BLaER1 (cell line): Measurements from ENCODE around the gene RAB43.

Experiments used
- H3K27ac ChIP-seq: shearing (Covaris generic); formaldehyde crosslinking; 2 replicates; pipeline ENCODE4 v1.8.1; 2022
- H3K27me3 ChIP-seq: shearing (Covaris generic); formaldehyde crosslinking; 2 replicates; pipeline ENCODE4 v1.8.1; 2022
- H3K36me3 ChIP-seq: shearing (Covaris generic); formaldehyde crosslinking; 2 replicates; pipeline ENCODE4 v1.8.1; 2022
- H3K4me1 ChIP-seq: shearing (Covaris generic); formaldehyde crosslinking; 2 replicates; pipeline ENCODE4 v1.8.1; 2022
- H3K4me2 ChIP-seq: shearing (Covaris generic); formaldehyde crosslinking; 2 replicates; pipeline ENCODE4 v1.8.1; 2022
- H3K4me3 ChIP-seq: shearing (Covaris generic); formaldehyde crosslinking; 2 replicates; pipeline ENCODE4 v1.8.1; 2022
- H3K9ac ChIP-seq: shearing (Covaris generic); formaldehyde crosslinking; 2 replicates; pipeline ENCODE4 v1.8.1; 2022
- H3K9me3 ChIP-seq: shearing (Covaris generic); formaldehyde crosslinking; 2 replicates; pipeline ENCODE4 v1.8.1; 2022
- H4K20me1 ChIP-seq: shearing (Covaris generic); formaldehyde crosslinking; 2 replicates; pipeline ENCODE4 v1.8.1; 2022
- Cebpa-rat ChIP-seq: shearing (Covaris generic); IDR thresholded peaks from 2 replicates; pipeline ENCODE4 v1.8.1; 2022

RAB43 gene

DNA sequence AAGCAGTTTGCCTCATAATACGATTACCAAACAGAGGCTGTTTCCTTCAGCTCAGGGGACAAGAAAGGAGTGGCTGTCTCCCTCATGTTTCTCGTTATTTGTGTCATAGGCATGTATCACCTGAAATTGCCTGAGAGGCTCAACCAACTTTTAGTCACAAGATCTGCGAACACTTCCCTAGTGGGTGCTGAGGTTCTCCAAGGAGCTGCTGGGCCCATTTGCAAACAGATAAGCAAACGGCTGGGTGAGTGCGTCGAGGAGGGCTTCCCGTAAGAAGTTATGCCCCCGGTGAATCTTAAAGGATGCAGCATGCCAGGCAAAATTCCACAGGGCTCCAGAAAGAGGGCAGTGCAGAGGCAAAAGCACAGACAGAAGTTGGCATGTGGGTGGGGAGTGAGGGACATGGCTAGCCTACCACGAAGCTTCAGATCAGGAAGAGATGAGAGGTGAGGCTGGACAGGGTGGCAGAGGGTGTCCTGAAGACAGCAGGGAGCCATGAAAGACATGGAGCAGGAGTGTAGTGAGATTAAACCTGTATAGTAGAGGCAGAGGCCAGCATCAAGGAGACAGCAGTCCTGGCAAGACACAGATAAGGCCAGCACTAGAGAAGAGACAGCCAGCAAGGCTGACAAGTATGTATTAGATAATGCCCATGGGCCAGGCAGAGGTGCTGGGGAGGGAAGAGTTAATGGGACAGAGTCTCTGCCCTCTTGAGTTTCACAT lies 65.0 kb downstream of the RAB43 start:
- H3K9ac ChIP-seq = peak overlapping the region; percentile 31; the same call in 1 of the 2 replicates
- H3K4me2 ChIP-seq = peak overlapping the region; percentile 38
- no peaks in the 10 kb centered on the region for H3K36me3 ChIP-seq
- no peaks in the 10 kb centered on the region for H4K20me1 ChIP-seq
- no peaks in the 10 kb centered on the region for H3K9me3 ChIP-seq
- H3K4me1 ChIP-seq = peaks cover 88% of the 10 kb centered on the region
- no peak overlapping the region for H3K4me3 ChIP-seq
- H3K27me3 ChIP-seq = no peaks in the 10 kb centered on the region
- TF ChIP-seq Cebpa-rat = no peak
- peak overlapping the region; percentile 30; the same call in 1 of the 2 replicates for H3K27ac ChIP-seq

DNA sequence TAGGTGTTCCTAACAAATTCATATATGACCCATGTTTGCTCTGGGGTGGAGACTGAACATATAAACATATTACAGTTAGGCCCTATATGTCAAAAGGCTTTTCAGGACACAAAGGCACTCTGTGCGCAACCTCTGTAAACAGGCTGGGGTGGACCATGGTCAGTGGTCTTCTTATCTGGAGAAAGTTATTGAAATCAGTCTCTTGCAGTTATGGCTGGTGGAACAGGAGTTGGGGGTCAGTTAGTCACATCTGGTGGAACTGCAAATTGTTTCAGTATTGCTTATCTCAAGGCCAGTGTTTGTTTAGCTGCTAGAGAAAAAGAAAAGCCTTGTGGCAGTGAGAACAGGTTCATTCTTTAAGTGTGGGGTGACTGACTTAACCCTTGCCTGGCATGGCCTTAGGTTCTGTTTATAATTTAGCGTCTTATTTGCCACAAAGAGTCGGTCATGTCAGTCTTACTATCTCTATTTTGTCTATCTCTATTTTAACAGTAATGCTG lies 66.9 kb downstream of the RAB43 start:
- H3K9me3 ChIP-seq = no peaks in the 10 kb centered on the region
- H3K9ac ChIP-seq = no peak overlapping the region; the same call in 1 of the 2 replicates
- H4K20me1 ChIP-seq = no peaks in the 10 kb centered on the region
- no peak overlapping the region; the same call in 1 of the 2 replicates for H3K27ac ChIP-seq
- H3K36me3 ChIP-seq = no peaks in the 10 kb centered on the region
- H3K4me3 ChIP-seq = no peak overlapping the region
- peaks cover 76% of the 10 kb centered on the region for H3K4me1 ChIP-seq
- TF ChIP-seq Cebpa-rat = no peak
- H3K27me3 ChIP-seq = no peaks in the 10 kb centered on the region
- H3K4me2 ChIP-seq = no peak overlapping the region

DNA sequence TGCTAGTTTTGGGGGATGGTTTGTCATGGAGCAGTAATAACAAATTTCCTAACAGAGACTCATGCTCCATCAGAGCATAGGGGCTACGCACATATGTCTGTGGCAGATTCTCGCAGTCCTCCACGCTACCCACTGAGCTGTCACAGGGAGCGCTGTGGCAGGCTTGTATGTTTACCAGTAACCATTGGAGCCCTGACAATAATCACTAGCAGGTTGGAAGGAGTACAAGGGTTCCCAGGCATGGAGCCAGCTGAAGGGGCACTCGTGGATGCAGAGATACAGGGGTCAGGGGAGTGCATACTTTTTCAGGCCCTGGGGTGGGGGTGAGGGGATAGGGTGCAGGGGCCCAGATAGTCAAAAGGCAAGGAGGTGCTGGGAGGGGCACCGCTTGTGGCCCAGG lies 68.9 kb downstream of the RAB43 start:
- Histone ChIP-seq H3K4me1 (peaks cover 57% of the 10 kb centered on the region), H3K4me3 (no peak overlapping the region), H3K9ac (no peak overlapping the region), H3K4me2 (no peak overlapping the region), H4K20me1 (no peaks in the 10 kb centered on the region), H3K9me3 (peaks cover 13% of the 10 kb centered on the region), H3K27me3 (no peaks in the 10 kb centered on the region), H3K27ac (no peak overlapping the region), H3K36me3 (no peaks in the 10 kb centered on the region)
- no peak for TF ChIP-seq Cebpa-rat

DNA sequence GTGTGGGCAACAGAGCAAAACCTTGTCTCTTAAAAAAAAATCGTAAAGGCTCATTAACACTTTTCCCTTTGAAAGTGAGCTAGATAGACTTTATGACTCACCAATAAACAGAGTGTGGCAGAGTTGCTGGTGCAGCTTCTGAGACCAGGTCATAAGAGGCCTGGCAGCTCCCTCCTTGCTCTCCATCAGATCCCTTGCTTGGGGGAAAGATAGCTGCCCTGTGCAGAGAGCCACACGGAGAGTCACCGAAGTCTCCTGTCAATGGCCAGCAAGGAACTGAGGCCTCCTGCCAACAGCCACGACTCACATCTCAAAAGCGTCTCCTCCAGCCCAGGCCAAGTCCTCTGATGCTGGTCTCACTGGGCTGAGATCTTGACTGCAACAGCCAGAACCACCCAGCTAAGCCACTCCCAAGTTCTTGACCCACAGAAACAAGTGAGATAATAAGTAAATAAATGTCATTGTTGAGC lies 69.7 kb downstream of the RAB43 start:
- Histone ChIP-seq H3K4me1 (peaks cover 51% of the 10 kb centered on the region), H4K20me1 (no peaks in the 10 kb centered on the region), H3K27ac (no peak overlapping the region; the same call in 1 of the 2 replicates)

DNA sequence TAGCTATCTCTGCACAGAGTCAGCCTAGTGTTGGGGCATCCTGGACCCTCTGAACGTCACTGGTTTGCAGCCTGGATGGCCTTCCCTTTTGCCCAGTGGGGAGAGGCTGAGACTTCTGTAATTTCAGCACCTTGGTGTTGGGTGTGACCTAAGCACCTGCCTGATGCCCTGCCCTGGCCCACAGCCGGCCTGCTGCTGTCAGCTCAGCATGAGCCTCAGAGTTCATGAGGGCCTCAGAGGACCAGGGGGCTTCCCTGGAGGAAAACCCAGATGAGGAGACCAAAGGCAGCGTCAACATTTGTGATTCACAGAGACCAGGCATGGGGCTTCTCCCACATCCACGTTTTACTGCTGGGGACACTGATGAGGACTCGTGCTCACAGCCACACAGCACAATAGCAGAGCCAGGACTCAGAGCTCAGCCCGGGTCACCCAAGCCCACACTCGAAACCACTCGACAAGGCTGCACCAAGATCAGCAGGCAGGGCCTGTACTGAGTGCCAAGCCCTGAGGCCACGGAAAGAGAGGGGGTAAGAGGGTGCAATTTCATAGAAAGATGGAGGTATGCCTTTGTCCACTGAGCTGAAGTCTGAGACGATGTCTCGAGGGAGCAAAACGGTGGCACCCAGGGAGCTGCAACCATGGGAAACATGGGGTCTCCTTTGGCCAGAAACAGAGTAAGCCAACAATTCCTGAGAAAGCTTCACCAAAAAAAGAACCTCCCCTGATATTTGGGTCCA lies 70.9 kb downstream of the RAB43 start:
- Histone ChIP-seq H3K36me3 (no peaks in the 10 kb centered on the region; the same call in 1 of the 2 replicates), H3K27ac (no peak overlapping the region), H3K9ac (no peak overlapping the region), H3K9me3 (peaks cover 30% of the 10 kb centered on the region), H3K4me2 (no peak overlapping the region), H3K27me3 (peaks cover 15% of the 10 kb centered on the region), H3K4me1 (peaks cover 46% of the 10 kb centered on the region), H3K4me3 (no peak overlapping the region), H4K20me1 (no peaks in the 10 kb centered on the region)
- TF ChIP-seq Cebpa-rat = no peak

More for the DNA sequence above, 69.7 kb downstream of the RAB43 start:
- Histone ChIP-seq H3K27me3 (peaks cover 3% of the 10 kb centered on the region; the same call in 1 of the 2 replicates), H3K36me3 (no peaks in the 10 kb centered on the region), H3K9ac (no peak overlapping the region), H3K4me2 (peak overlapping the region; percentile 13; the same call in 1 of the 2 replicates), H3K4me3 (no peak overlapping the region), H3K9me3 (peaks cover 19% of the 10 kb centered on the region)
- no peak for TF ChIP-seq Cebpa-rat

DNA sequence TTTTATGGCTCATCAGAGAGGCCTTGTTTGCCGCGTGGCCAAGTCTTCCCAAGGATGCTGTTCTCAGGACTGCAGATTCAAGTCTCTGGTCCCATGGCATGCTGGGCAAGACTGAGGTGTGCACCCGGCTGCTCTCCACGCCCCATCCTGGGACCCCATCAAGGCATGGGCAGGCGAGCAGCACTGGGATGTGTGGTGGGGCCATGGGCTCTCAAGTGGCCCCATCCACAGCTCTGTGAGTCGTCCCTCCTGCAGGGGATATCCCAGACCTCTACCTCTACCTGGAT lies 74.1 kb downstream of the RAB43 start:
- H3K27me3 ChIP-seq = peaks cover 31% of the 10 kb centered on the region
- TF ChIP-seq Cebpa-rat = no peak
- no peaks in the 10 kb centered on the region; the same call in 1 of the 2 replicates for H3K36me3 ChIP-seq
- peaks cover 48% of the 10 kb centered on the region for H3K9me3 ChIP-seq
- H3K27ac ChIP-seq = no peak overlapping the region
- no peak overlapping the region for H3K4me3 ChIP-seq
- no peak overlapping the region for H3K9ac ChIP-seq
- peaks cover 22% of the 10 kb centered on the region for H3K4me1 ChIP-seq
- no peak overlapping the region for H3K4me2 ChIP-seq
- H4K20me1 ChIP-seq = no peaks in the 10 kb centered on the region

DNA sequence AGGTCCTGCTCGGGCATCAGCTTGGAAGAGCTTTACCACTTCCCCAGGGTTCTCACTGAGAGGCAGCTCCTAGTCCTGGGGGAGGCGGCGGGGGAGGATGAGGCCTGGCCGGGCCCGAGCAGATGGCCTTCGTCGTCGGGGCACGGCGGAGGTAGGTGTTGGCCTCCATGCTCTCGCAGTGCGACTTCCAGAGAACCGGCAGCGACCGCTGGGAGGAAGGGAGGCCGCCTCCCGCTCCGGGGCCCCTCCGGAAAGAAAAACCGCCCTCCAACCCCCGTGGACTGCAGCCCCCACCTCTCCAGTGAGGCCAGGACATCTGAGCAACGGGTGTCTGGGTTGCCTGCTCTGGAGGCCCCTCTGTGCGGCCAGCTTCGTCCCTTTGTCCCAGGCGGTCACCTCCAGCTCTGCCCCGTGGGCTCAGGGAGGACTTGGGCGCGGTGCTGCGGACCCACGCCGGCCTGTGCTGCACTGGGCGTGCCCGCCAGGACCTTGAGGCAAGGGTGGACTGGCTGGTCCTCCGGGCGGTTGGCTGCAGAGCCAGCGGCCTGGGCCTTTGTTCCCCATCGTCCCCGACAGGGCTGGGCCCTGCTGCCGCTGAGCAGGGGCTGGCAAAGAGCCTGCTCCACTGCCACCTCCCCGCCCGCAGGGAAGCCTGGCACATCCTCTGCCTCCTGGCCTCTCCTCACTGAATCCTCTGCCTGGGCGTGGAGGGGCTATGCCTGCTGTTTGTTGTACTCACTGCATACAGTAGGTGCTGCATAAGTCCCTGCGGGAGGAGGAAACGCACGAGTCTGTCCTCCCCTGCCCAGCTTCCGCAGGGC lies 74.7 kb downstream of the RAB43 start:
- Histone ChIP-seq H3K9ac (no peak overlapping the region), H4K20me1 (no peaks in the 10 kb centered on the region), H3K27me3 (peaks cover 31% of the 10 kb centered on the region), H3K4me1 (peaks cover 18% of the 10 kb centered on the region), H3K36me3 (no peaks in the 10 kb centered on the region; the same call in 1 of the 2 replicates), H3K4me2 (no peak overlapping the region), H3K27ac (no peak overlapping the region), H3K4me3 (no peak overlapping the region), H3K9me3 (peaks cover 51% of the 10 kb centered on the region)
- no peak for TF ChIP-seq Cebpa-rat

DNA sequence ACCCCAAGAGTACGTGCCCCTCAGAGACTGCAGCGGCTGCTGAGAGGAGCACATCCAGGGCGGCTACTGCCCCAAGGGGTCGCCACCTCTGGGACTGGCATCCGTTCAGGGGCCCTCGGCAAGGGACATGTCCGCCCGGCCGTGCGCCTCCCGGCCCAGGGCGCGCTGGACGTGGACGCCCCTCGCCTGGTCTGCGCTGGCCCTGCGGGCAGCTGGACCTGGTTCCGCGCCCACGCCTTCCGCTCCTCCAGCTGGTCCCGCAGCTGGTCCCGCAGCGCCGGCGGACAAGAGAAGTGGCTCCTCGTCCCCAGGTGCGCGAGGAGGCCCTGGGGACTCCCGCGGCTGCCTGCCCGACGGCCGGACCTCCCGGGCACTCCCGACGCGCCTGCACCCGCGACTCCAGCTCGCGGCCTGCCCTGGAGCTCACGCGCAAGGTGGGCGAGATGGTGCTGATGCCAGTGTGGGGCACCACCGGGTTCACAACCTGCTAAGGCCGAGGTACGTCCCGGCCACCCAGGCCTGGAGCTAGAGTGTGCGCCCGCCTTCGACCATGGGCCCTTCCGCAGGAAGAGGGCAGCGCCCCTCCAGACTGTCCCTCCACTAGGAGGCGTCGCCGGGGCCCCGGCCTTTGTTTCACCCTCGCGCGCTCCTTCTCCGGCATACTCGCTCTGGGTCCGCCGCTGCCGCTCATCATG lies 75.4 kb downstream of the RAB43 start:
- no peaks in the 10 kb centered on the region; the same call in 1 of the 2 replicates for H3K36me3 ChIP-seq
- no peaks in the 10 kb centered on the region for H4K20me1 ChIP-seq
- H3K4me1 ChIP-seq = peaks cover 10% of the 10 kb centered on the region
- peaks cover 31% of the 10 kb centered on the region for H3K27me3 ChIP-seq
- peaks cover 51% of the 10 kb centered on the region for H3K9me3 ChIP-seq
- TF ChIP-seq Cebpa-rat = no peak
- H3K9ac ChIP-seq = no peak overlapping the region
- no peak overlapping the region for H3K27ac ChIP-seq
- H3K4me3 ChIP-seq = peak overlapping the region; percentile 34; the same call in 1 of the 2 replicates
- H3K4me2 ChIP-seq = peak overlapping the region; percentile 42

DNA sequence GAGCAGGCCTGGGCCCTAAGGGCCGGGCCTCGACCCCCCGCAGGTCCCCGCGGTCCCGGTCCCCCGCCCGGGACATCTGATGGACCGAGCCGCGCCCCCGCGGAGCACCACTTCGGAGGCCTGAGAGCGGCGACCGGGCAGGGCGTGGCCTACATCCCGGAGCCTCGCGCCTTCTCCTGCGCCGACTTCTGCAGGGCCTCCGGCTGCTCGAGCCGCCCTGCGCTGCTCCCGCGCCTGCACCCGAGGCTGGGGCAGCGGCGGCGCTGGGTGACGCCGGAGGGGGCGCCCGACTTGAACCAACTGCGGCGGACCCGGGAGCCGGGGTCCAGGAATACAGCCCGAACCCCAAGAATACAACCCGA lies 75.9 kb downstream of the RAB43 start:
- no peak overlapping the region for H3K9ac ChIP-seq
- TF ChIP-seq Cebpa-rat = no peak
- no peak overlapping the region for H3K27ac ChIP-seq
- peaks cover 11% of the 10 kb centered on the region for H3K4me1 ChIP-seq
- peaks cover 31% of the 10 kb centered on the region for H3K27me3 ChIP-seq
- H3K4me2 ChIP-seq = no peak overlapping the region
- peaks cover 51% of the 10 kb centered on the region for H3K9me3 ChIP-seq
- H3K4me3 ChIP-seq = peak overlapping the region; percentile 34; the same call in 1 of the 2 replicates
- no peaks in the 10 kb centered on the region; the same call in 1 of the 2 replicates for H3K36me3 ChIP-seq
- no peaks in the 10 kb centered on the region for H4K20me1 ChIP-seq
